OCI-LY3 (cell line): ENCODE data around the gene ARHGAP6.

Source experiments
- H2AFZ ChIP-seq: fragments of 200-600, 300-600 bp; shearing (Covaris generic); 2 replicates; pipeline ENCODE4 v1.6.0; 2014; ENCODE audit warnings: antibody characterized with exemption, low read depth, low read length
- H3K27ac ChIP-seq: fragments of 200-600, 300-600 bp; sonication (generic); 2 replicates; pipeline ENCODE4 v1.5.1; 2014; ENCODE audit warnings: mild to moderate bottlenecking, low read length, moderate library complexity, mixed read lengths
- H3K27me3 ChIP-seq: fragments of 200-600, 300-600 bp; sonication (generic); 2 replicates; pipeline ENCODE4 v1.6.1; 2014; ENCODE audit warnings: low read depth, low read length, mixed read lengths
- H3K36me3 ChIP-seq: fragments of 200-600, 300-600 bp; sonication (generic); replicated peaks from 2 replicates; pipeline ENCODE3; 2014; ENCODE audit warnings: low read depth, low read length, mixed read lengths
- H3K4me1 ChIP-seq: fragments of 300-600, 200-600 bp; sonication (generic); 2 replicates; pipeline ENCODE4 v1.6.1; 2014; ENCODE audit warnings: low read length, mixed read lengths
- H3K4me2 ChIP-seq: fragments of 200-600, 300-600 bp; sonication (generic); 2 replicates; pipeline ENCODE4 v1.6.1; 2014; ENCODE audit warnings: low read length, mixed read lengths
- H3K4me3 ChIP-seq: fragments of 300-600, 200-600 bp; sonication (generic); 2 replicates; pipeline ENCODE4 v1.5.1; 2014; ENCODE audit warnings: antibody characterized with exemption, mild to moderate bottlenecking, low read length, moderate library complexity
- H3K79me2 ChIP-seq: fragments of 300-600, 200-600 bp; shearing (Covaris generic); 2 replicates; pipeline ENCODE4 v1.6.1; 2014; ENCODE audit warnings: mild to moderate bottlenecking, low read length, mixed read lengths
- H3K9ac ChIP-seq: fragments of 300-600, 200-600 bp; shearing (Covaris generic); 2 replicates; pipeline ENCODE4 v1.6.0; 2014; ENCODE audit warnings: mild to moderate bottlenecking, low read length, moderate library complexity
- H3K9me3 ChIP-seq: fragments of 200-600, 300-600 bp; shearing (Covaris generic); 2 replicates; pipeline ENCODE4 v1.6.1; 2014; ENCODE audit warnings: low read length, mixed read lengths; ENCODE audit not compliant: insufficient read depth
- H4K20me1 ChIP-seq: fragments of 200-600, 300-600 bp; sonication (generic); 2 replicates; pipeline ENCODE4 v1.6.1; 2016; ENCODE audit warnings: low read length, mixed read lengths; ENCODE audit not compliant: insufficient read depth
- EZH2phosphoT487 ChIP-seq: fragments of 200-600 bp; shearing (Covaris generic); IDR thresholded peaks from 2 replicates; pipeline ENCODE4 v1.6.1; 2018; ENCODE audit warnings: antibody characterized with exemption, mixed run types, low read depth
- TF ChIP-seq, protein P1 (sequence below): fragments of 200-600, 300-600 bp; sonication (generic); IDR thresholded peaks from 2 replicates; pipeline ENCODE4 v1.5.1; 2014; ENCODE audit warnings: antibody characterized with exemption, low read length, low read depth

Gene ARHGAP6

DNA sequence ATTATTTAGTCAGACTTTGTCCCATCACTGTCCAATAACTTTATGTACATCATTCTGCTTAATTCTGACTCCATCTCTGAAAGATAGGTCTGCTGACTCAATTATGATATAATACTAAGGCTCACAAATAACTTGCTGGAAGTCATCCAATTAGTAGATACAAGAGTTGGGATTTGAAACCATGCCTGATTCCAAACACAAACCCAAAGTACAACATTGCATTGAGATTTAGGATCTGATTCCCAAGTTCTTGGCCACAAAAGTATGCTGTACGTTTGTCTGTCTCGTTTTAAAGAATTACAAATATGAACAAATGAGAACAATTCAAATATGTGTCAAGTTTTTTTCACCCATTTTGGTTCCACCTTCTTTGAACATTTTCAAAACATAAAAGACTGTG is 263.8 kb downstream of the ARHGAP6 start:
- H2AFZ ChIP-seq = no peak overlapping the region
- peaks cover under 1% of the 10 kb centered on the region for H3K4me1 ChIP-seq
- no peak overlapping the region for H3K9ac ChIP-seq
- no peaks in the 10 kb centered on the region for H3K9me3 ChIP-seq
- no peak overlapping the region for H3K27ac ChIP-seq
- no peaks in the 10 kb centered on the region for H3K27me3 ChIP-seq
- no peak overlapping the region for H3K4me3 ChIP-seq
- H3K79me2 ChIP-seq = no peaks in the 10 kb centered on the region
- no peaks in the 10 kb centered on the region for H3K36me3 ChIP-seq
- H4K20me1 ChIP-seq = no peaks in the 10 kb centered on the region
- no peak overlapping the region for H3K4me2 ChIP-seq
- TF ChIP-seq, protein P1, sequence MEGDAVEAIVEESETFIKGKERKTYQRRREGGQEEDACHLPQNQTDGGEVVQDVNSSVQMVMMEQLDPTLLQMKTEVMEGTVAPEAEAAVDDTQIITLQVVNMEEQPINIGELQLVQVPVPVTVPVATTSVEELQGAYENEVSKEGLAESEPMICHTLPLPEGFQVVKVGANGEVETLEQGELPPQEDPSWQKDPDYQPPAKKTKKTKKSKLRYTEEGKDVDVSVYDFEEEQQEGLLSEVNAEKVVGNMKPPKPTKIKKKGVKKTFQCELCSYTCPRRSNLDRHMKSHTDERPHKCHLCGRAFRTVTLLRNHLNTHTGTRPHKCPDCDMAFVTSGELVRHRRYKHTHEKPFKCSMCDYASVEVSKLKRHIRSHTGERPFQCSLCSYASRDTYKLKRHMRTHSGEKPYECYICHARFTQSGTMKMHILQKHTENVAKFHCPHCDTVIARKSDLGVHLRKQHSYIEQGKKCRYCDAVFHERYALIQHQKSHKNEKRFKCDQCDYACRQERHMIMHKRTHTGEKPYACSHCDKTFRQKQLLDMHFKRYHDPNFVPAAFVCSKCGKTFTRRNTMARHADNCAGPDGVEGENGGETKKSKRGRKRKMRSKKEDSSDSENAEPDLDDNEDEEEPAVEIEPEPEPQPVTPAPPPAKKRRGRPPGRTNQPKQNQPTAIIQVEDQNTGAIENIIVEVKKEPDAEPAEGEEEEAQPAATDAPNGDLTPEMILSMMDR = no peak
- no peak for TF ChIP-seq EZH2phosphoT487

DNA sequence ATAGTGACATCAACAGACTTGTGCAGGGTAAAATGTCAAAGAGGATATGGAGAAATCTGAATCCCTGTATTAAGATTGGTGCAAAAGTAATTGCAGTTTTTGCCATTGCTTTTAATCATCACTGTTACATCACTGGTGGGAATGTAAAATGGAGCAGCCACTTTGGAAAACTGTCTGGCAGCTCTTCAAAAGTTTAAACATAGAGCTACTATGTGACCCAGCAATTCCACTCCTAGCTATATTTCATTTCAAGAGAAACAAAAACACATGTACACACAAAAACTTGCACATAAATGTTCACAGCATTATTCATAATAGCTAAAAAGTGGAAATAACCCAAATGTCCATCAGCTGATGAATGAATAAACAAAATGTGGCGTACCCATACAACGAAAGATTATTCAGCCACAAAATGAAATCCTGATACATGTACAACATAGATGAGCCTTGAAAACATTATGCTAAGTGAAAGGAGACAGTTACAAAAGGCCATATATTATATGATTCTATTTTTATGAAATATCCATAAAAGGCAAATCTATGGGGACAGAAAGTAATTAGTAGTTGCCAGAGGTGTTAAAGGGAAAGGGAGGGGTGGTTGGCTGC is 266.1 kb downstream of the ARHGAP6 start:
- H3K4me3 ChIP-seq = no peak overlapping the region
- no peaks in the 10 kb centered on the region for H3K27me3 ChIP-seq
- H3K9me3 ChIP-seq = no peaks in the 10 kb centered on the region
- H2AFZ ChIP-seq = no peak overlapping the region
- no peak overlapping the region for H3K9ac ChIP-seq
- H4K20me1 ChIP-seq = no peaks in the 10 kb centered on the region
- no peaks in the 10 kb centered on the region for H3K36me3 ChIP-seq
- H3K4me2 ChIP-seq = no peak overlapping the region
- no peak for TF ChIP-seq EZH2phosphoT487
- TF ChIP-seq, protein P1 = no peak
- no peak overlapping the region for H3K27ac ChIP-seq
- H3K4me1 ChIP-seq = no peaks in the 10 kb centered on the region
- H3K79me2 ChIP-seq = no peaks in the 10 kb centered on the region

DNA sequence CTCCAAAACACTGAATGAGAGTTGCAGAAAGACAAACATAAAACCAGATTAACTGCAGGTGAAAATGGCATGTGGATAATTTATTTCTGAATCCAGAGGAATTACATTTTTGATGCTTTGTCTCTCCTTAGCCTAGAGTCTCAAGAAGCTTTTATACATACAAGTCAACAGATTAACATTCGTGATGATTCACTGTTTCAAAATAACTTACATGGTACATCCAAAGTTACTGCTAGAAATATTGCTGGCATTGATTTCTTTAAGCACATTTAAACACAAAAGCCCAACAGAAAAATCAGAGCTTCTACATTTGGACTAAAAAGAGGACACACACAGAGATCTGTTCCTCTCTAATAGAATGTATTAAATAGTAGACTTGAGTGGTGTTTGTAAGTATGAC is 266.9 kb downstream of the ARHGAP6 start:
- H2AFZ ChIP-seq = no peak overlapping the region
- TF ChIP-seq, protein P1 = no peak
- no peak for TF ChIP-seq EZH2phosphoT487
- H4K20me1 ChIP-seq = no peaks in the 10 kb centered on the region
- no peaks in the 10 kb centered on the region for H3K36me3 ChIP-seq
- H3K79me2 ChIP-seq = no peaks in the 10 kb centered on the region
- no peak overlapping the region for H3K9ac ChIP-seq
- H3K4me1 ChIP-seq = no peaks in the 10 kb centered on the region
- H3K27me3 ChIP-seq = no peaks in the 10 kb centered on the region
- H3K27ac ChIP-seq = no peak overlapping the region
- no peaks in the 10 kb centered on the region for H3K9me3 ChIP-seq
- no peak overlapping the region for H3K4me2 ChIP-seq
- no peak overlapping the region for H3K4me3 ChIP-seq

DNA sequence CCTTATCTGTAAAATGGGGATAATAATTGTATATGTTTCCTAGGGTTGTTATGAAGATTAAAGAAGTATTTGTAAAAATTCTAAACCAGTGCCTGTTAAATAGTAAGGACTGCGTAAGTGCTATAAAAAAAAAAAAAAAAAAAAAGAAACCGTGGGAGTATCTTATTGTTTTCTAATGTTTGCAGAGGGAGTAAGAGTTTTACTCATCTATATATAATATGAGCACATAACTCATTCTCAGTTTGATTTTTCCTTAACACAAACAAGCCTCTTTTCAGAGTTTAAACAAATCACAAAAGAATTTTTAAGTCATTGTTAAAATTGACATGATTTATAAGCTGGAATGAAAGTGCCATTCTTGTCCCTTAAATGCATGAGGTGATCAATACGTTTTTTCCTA is 267.6 kb downstream of the ARHGAP6 start:
- no peaks in the 10 kb centered on the region for H3K79me2 ChIP-seq
- H3K9ac ChIP-seq = no peak overlapping the region
- H3K36me3 ChIP-seq = no peaks in the 10 kb centered on the region
- no peaks in the 10 kb centered on the region for H3K4me1 ChIP-seq
- H3K9me3 ChIP-seq = no peaks in the 10 kb centered on the region
- H3K27ac ChIP-seq = no peak overlapping the region
- no peak overlapping the region for H2AFZ ChIP-seq
- no peak overlapping the region for H3K4me2 ChIP-seq
- no peak overlapping the region for H3K4me3 ChIP-seq
- no peaks in the 10 kb centered on the region for H4K20me1 ChIP-seq
- no peaks in the 10 kb centered on the region for H3K27me3 ChIP-seq
- TF ChIP-seq, protein P1 = no peak
- TF ChIP-seq EZH2phosphoT487 = no peak
